Measurements from ENCODE around the gene CHST6.
"Not testable (repeated sequence)": the region's sequence is repeated elsewhere in the genome, so short reads cannot be mapped to it uniquely, and the experiment has no call there.

Gene CHST6

DNA sequence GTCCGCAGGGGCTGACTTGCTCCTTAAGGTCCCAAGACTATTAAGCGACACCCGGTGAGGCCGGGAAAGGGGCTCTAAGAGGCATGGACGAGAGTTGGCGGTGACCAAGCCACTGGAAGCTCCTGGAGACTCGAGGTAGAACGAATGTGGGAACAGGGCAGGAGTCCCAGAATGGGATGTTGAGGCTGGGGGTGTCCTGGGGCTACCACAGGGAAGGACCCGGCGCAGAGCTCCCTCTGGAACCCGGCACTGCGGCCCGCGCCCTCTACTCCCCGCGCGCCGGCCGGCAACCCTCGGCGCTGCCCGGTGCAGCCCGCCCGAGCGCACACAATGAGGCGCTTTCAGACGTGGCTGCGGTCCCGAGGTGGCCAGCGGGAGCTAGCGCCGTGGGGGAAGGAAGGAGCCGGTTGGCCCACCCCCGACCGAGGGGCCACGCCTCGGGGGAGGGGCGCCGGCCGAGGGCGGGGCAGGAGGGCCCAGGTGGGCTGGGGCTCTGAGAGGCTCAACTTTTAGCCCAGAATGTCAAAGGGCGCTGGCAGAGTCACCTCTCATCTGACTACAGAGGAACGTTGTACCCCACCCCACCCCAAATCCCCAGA lies at the start of gene CHST6:
Gene CHST6 (minus strand): TSS at position 366 of the 599 bp plus-strand sequence. CDS start 15,613 bp downstream, outside the sequence.
- H3K4me3 ChIP-seq (ENCODE audit: low read depth, low read length): peak within 1 kb of the TSS; percentile 60
- peak; percentile 55 for DNase-seq (ENCODE audit: low read depth)
- TF ChIP-seq, protein P1, sequence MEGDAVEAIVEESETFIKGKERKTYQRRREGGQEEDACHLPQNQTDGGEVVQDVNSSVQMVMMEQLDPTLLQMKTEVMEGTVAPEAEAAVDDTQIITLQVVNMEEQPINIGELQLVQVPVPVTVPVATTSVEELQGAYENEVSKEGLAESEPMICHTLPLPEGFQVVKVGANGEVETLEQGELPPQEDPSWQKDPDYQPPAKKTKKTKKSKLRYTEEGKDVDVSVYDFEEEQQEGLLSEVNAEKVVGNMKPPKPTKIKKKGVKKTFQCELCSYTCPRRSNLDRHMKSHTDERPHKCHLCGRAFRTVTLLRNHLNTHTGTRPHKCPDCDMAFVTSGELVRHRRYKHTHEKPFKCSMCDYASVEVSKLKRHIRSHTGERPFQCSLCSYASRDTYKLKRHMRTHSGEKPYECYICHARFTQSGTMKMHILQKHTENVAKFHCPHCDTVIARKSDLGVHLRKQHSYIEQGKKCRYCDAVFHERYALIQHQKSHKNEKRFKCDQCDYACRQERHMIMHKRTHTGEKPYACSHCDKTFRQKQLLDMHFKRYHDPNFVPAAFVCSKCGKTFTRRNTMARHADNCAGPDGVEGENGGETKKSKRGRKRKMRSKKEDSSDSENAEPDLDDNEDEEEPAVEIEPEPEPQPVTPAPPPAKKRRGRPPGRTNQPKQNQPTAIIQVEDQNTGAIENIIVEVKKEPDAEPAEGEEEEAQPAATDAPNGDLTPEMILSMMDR (conservative IDR thresholded peaks at IDR 0.05; ENCODE audit: low read depth, low read length): no peak

GRCh38 chr16:75542462-75542861 lies 47.2 kb upstream of the CHST6 start:
- DNase-seq (ENCODE audit: low read depth); H3K4me3 ChIP-seq (ENCODE audit: low read depth, low read length): not testable (repeated sequence)

GRCh38 chr16:75541236-75541635 lies 46.0 kb upstream of the CHST6 start:
- H3K4me3 ChIP-seq (ENCODE audit: low read depth, low read length): no peak overlapping the region
- TF ChIP-seq, protein P1 (conservative IDR thresholded peaks at IDR 0.05; ENCODE audit: low read depth, low read length): no peak
- no peak for DNase-seq (ENCODE audit: low read depth)

DNA sequence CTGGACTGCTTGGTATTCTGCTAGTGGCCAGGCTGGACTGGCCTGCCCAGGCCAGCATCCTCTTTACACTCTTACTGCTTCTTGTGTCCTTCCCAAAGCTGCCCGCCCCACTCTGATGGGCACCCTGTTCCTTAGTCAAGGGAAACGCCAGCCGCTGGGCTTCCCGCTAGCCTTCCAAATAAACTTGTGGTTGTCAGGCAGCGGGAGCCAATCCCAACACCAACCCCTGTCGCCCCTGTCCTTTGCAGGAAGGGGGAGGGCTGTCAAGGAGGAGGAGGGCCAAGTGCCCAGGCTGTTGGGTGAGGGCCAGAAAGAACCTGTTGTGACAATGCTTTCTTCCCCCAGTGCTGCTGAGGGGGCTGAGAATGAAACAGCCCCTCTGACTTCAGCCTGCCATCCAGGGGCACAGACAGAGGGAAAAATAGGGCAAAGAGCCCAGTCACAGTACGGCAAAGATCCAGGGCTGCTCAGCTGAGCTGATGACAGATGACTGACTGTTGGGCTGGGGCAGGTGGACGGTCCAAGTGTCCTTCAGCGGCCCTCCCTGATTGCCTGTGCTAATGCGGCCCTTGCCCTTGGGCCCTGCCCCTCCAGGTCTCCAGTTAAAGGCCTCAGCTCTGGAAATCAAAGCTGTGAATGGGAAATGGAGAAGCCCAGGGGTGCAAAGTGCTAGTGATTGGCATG lies 43.8 kb upstream of the CHST6 start:
- not testable (repeated sequence) for H3K4me3 ChIP-seq (ENCODE audit: low read depth, low read length); DNase-seq (ENCODE audit: low read depth)

DNA sequence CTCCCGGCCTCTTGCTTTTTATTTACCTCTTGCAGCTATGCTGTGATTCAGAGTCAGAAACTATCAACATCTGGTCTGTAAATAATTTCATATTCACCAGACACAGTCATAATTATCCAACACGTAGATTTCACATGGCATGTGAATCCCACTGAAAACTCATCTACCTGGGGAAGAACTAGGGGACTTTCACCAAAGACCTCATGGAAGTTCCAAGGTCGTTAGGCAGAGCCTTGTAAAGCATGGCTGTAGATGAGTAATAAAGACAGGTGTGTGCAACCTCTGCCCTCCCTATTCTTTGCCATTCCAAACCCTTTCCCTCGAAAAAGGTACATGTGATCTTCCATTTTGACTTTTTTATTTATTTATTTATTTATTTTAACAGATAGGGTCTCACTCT lies 42.5 kb upstream of the CHST6 start:
- H3K4me3 ChIP-seq (ENCODE audit: low read depth, low read length): no peak overlapping the region
- TF ChIP-seq, protein P1 (conservative IDR thresholded peaks at IDR 0.05; ENCODE audit: low read depth, low read length): no peak
- DNase-seq (ENCODE audit: low read depth): no peak

GRCh38 chr16:75535901-75536300 lies 40.7 kb upstream of the CHST6 start, which contains the start of gene CHST5:
Gene CHST5 (minus strand): TSS chr16:75536108. CDS start chr16:75530384, 5,724 bp downstream.
- no peak for DNase-seq (ENCODE audit: low read depth)
- TF ChIP-seq, protein P1 (conservative IDR thresholded peaks at IDR 0.05; ENCODE audit: low read depth, low read length): no peak

DNA sequence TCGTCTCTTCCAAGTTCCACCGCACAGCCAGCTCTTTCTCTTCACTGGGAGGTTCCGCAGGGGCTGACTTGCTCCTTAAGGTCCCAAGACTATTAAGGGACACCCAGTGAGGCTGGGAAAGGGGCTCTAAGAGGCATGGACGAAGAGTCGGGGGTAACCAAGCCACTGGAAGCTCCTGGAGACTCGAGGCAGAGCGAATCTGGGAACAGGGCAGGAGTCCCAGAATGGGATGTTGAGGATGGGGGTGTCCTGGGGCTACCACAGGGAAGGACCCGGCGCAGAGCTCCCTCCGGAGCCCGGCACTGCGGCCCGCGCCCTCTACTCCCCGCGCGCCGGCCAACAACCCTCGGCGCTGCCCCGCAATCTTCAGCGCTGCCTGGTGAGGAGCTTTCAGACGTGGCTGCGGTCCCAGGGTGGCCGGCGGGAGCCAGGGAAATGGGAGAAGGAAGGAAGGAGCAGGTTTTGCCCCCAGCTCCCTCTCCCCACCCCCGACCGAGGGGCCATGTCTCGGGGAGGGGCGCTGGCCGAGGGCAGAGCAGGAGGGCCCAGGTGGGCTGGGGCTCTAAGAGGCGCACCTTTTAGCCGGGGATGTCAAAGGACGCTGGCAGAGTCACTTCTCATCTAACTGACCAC lies 40.1 kb upstream of the CHST6 start:
- DNase-seq (ENCODE audit: low read depth): no peak
- TF ChIP-seq, protein P1 (conservative IDR thresholded peaks at IDR 0.05; ENCODE audit: low read depth, low read length): no peak
- no peak overlapping the region for H3K4me3 ChIP-seq (ENCODE audit: low read depth, low read length)

More at GRCh38 chr16:75535901-75536300, 40.7 kb upstream of the CHST6 start, which contains the start of gene CHST5:
- H3K4me3 ChIP-seq (ENCODE audit: low read depth, low read length): no peak within 1 kb of the TSS

Measured in choroid plexus epithelial cell (primary cell).